Osteoblast (primary cell): ENCODE data around the gene RANBP3. TPM values are rescaled to one million over a fixed set of nuclear protein-coding genes. Genes with fewer than 3 reads are reported as not detected.
A peak's percentile ranks its signal among the peaks of the same experiment; 100 is the strongest.

Experiments
- DNase-seq: peaks from one replicate; pipeline ENCODE4 v3.0.0; 2011; ENCODE audit warnings: low spot score, mixed read lengths; ENCODE audit not compliant: insufficient read length; ENCODE audit errors: missing footprints
- H2AFZ ChIP-seq: 2 replicates; pipeline ENCODE4 v1.6.0; 2011; ENCODE audit warnings: mild to moderate bottlenecking, low read length
- H3K27ac ChIP-seq: 2 replicates; pipeline ENCODE4 v1.5.1; 2011; ENCODE audit warnings: mild to moderate bottlenecking, low read depth, low read length, moderate library complexity
- H3K27me3 ChIP-seq: 2 replicates; pipeline ENCODE4 v1.6.0; 2012; ENCODE audit warnings: mild to moderate bottlenecking, control low read depth, inconsistent platforms, low read length, moderate library complexity; ENCODE audit not compliant: insufficient read depth
- H3K36me3 ChIP-seq: 2 replicates; pipeline ENCODE4 v1.5.1; 2011; ENCODE audit warnings: mild to moderate bottlenecking, low read length, control low read depth, moderate library complexity; ENCODE audit not compliant: insufficient read depth
- H3K4me1 ChIP-seq: 2 replicates; pipeline ENCODE4 v1.5.1; 2011; ENCODE audit warnings: mild to moderate bottlenecking, low read length, control low read depth, moderate library complexity; ENCODE audit not compliant: insufficient read depth
- H3K4me2 ChIP-seq: 2 replicates; pipeline ENCODE4 v1.6.0; 2011; ENCODE audit warnings: mild to moderate bottlenecking, low read length; ENCODE audit not compliant: insufficient read depth
- H3K4me3 ChIP-seq: fragments of 200-600 bp; sonication (generic); 3 replicates; pipeline ENCODE4 v1.5.1; 2012; ENCODE audit warnings: mild to moderate bottlenecking, low read length, inconsistent platforms; ENCODE audit not compliant: insufficient read depth
- H3K79me2 ChIP-seq: 2 replicates; pipeline ENCODE4 v1.6.0; 2012; ENCODE audit warnings: mild to moderate bottlenecking, low read length, control low read depth, inconsistent platforms; ENCODE audit not compliant: insufficient read depth
- H3K9me3 ChIP-seq: 2 replicates; pipeline ENCODE4 v1.5.1; 2011; ENCODE audit warnings: low read depth, low read length, control low read depth
- H4K20me1 ChIP-seq: 2 replicates; pipeline ENCODE4 v1.6.0; 2012; ENCODE audit warnings: mild to moderate bottlenecking, low read length, control low read depth; ENCODE audit not compliant: insufficient read depth
- total RNA-seq: library from RNA; depleted of rRNA; stranded (reverse); fragments of >200 nt; gene quantifications from 2 replicates; pipeline ENCODE4 v1.2.3, GENCODE V29; 2012
- TF ChIP-seq, protein P1 (sequence below): IDR thresholded peaks from 2 replicates; pipeline ENCODE4 v1.5.1; 2011; ENCODE audit warnings: mild to moderate bottlenecking, low read depth, low read length, moderate library complexity; ENCODE audit errors: extremely low read depth

RANBP3 gene
- total RNA-seq, 1 donor: 40.5 TPM

DNA sequence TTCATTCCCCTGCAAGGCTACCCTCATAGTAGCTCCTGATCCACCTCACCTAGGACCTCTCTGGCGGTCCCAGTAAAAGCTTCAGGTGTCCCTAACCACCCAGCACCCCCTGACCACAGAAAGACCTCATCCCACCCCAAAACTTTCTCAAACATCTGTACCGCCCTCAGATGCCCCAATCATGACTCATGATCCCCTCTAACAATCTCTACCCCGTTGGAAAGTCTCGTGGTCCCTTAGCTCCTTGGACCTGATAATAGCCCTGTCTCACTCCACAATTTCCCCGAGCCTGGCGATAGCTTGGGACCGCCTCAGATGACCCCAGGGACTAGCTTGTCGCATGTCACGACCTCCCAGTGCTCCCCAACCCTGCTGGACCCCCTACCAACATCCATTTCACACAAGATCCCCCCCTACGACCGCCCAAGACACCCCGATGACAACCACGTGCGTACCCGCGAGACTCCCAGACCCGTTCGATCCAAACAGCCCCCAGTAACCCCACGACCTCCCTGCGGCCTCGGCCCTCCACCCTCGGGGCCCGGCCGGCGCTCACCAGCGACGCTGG, 74.8 kb downstream of the RANBP3 start:
- H3K9me3 ChIP-seq: no peaks in the 10 kb centered on the region
- H3K27ac ChIP-seq: peak overlapping the region; percentile 94
- H4K20me1 ChIP-seq: peaks cover 31% of the 10 kb centered on the region
- TF ChIP-seq, protein P1, sequence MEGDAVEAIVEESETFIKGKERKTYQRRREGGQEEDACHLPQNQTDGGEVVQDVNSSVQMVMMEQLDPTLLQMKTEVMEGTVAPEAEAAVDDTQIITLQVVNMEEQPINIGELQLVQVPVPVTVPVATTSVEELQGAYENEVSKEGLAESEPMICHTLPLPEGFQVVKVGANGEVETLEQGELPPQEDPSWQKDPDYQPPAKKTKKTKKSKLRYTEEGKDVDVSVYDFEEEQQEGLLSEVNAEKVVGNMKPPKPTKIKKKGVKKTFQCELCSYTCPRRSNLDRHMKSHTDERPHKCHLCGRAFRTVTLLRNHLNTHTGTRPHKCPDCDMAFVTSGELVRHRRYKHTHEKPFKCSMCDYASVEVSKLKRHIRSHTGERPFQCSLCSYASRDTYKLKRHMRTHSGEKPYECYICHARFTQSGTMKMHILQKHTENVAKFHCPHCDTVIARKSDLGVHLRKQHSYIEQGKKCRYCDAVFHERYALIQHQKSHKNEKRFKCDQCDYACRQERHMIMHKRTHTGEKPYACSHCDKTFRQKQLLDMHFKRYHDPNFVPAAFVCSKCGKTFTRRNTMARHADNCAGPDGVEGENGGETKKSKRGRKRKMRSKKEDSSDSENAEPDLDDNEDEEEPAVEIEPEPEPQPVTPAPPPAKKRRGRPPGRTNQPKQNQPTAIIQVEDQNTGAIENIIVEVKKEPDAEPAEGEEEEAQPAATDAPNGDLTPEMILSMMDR: no peak
- H3K4me2 ChIP-seq: peak overlapping the region; percentile 86
- peaks cover 4% of the 10 kb centered on the region for H3K36me3 ChIP-seq
- H3K27me3 ChIP-seq: no peaks in the 10 kb centered on the region
- peak overlapping the region; percentile 80 for H2AFZ ChIP-seq
- DNase-seq: peak; percentile 94
- H3K4me3 ChIP-seq: peak overlapping the region; percentile 97
- peaks cover 20% of the 10 kb centered on the region for H3K4me1 ChIP-seq
- H3K79me2 ChIP-seq: peaks cover 45% of the 10 kb centered on the region

DNA sequence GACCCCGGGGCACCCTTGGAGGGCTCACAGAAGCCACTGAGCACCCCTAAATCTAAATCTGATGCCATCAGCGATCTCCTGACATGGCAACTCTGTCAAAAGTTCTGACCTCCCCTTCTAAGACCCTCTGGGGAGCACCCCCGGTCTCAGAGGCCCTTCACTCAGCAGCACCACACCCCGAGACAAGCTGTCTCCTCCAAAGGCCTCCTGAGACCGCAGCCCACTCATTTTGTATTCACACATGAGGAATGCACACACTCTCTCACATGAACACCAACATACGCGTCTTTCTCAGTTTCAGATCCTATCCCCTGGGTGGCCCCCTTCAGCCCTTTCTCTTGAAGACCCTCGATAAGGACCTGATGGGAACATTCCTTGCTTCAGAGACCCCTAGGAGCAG, 77.0 kb downstream of the RANBP3 start:
- TF ChIP-seq, protein P1: no peak
- peak overlapping the region; percentile 40 for H3K4me2 ChIP-seq
- H3K4me1 ChIP-seq: peaks cover 20% of the 10 kb centered on the region
- peak; percentile 82 for DNase-seq
- no peak overlapping the region for H3K4me3 ChIP-seq
- H3K27ac ChIP-seq: peak overlapping the region; percentile 24
- H3K9me3 ChIP-seq: no peaks in the 10 kb centered on the region
- H2AFZ ChIP-seq: no peak overlapping the region
- H3K79me2 ChIP-seq: peaks cover 57% of the 10 kb centered on the region
- H3K27me3 ChIP-seq: no peaks in the 10 kb centered on the region
- peaks cover 8% of the 10 kb centered on the region for H3K36me3 ChIP-seq
- H4K20me1 ChIP-seq: peaks cover 47% of the 10 kb centered on the region

DNA sequence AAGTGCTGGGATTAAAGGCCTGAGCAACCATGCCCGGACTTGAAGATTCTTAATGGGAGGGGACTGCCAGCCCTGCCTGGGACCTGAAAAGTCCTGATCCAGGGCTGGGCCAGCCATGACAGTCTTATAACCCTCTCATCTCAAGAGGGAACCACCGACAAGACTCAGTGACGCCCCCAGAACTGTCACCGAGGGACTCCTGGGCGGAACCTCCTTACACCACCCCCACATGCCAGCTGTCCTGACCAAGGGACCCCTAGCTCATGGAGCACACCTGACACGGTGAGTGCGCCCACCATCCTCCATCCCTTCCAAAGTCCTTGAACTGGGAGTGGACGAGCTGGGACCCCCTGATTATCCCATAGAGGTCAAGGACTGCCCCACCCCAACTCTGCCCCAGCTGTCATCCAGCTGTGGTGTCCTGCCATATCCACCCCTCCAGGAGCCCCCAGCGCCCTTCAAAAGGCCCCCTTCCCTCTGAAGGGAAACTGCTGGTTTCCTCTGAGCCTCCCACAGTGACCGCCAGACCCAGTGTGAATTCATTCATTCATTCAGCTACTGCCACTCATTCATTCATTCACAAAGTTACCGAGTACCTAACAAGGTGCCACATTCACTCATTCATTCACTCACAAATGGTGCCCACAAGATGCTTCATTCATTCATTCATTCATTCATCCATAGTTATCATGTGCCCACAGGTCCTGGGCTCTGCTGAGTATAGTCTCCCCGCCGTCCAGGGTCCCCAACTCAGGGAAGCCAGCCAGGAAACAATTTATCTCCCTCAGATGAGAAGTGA, 78.0 kb downstream of the RANBP3 start:
- H3K9me3 ChIP-seq: no peaks in the 10 kb centered on the region
- H3K36me3 ChIP-seq: peaks cover 8% of the 10 kb centered on the region
- no peak overlapping the region for H3K4me3 ChIP-seq
- peaks cover 16% of the 10 kb centered on the region for H3K4me1 ChIP-seq
- peak; percentile 1 for DNase-seq
- no peak overlapping the region for H2AFZ ChIP-seq
- peaks cover 55% of the 10 kb centered on the region for H3K79me2 ChIP-seq
- no peak overlapping the region for H3K4me2 ChIP-seq
- peaks cover 51% of the 10 kb centered on the region for H4K20me1 ChIP-seq
- no peak overlapping the region for H3K27ac ChIP-seq
- TF ChIP-seq, protein P1: no peak
- no peaks in the 10 kb centered on the region for H3K27me3 ChIP-seq
